Nephron progenitor cell (in vitro differentiated cells): ENCODE results near the gene TRIM41.

Experiments used
- DNase-seq: peaks from one replicate; pipeline ENCODE4 v3.0.0; 2021
- H3K27ac Mint-ChIP-seq: 2 replicates; pipeline ENCODE4 v1.8.0; 2021; ENCODE audit warnings: mild to moderate bottlenecking, moderate library complexity, mixed read lengths
- H3K27me3 Mint-ChIP-seq: 2 replicates; pipeline ENCODE4 v1.8.0; 2021; ENCODE audit warnings: mild to moderate bottlenecking, low read depth, mixed read lengths; ENCODE audit not compliant: poor library complexity
- H3K36me3 Mint-ChIP-seq: 2 replicates; pipeline ENCODE4 v1.8.0; 2021; ENCODE audit warnings: low read depth, mixed read lengths
- H3K4me1 Mint-ChIP-seq: 2 replicates; pipeline ENCODE4 v1.8.0; 2021; ENCODE audit warnings: mixed read lengths
- H3K4me3 Mint-ChIP-seq: 2 replicates; pipeline ENCODE4 v1.8.0; 2021; ENCODE audit warnings: mild to moderate bottlenecking, moderate library complexity, mixed read lengths
- H3K9me3 Mint-ChIP-seq: 2 replicates; pipeline ENCODE4 v1.8.0; 2021; ENCODE audit warnings: mild to moderate bottlenecking, moderate library complexity, mixed read lengths
- TF ChIP-seq, protein P1 (sequence below): fragments of 200-600 bp; sonication (generic); IDR thresholded peaks from 2 replicates; pipeline ENCODE4 v1.5.0; 2021; ENCODE audit warnings: antibody characterized with exemption

TRIM41 gene

DNA sequence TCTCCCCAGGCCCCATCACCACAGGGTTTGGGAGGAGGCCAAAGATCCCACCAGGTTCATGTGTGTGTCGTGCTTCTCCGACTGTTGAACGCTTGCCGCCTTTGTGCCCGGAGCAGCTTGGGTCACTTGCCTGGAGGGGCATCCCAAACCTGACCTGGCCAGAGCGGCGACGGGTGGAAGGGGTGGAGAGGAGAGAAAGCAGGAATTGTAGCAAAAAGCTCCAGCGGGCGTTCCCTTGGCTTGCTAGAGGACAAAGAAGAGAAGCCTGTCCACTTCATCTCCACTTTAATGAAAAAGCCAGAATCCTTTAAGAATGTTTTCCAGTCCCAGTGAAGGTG lies 2.9 kb upstream of the TRIM41 start:
- TF ChIP-seq, protein P1, sequence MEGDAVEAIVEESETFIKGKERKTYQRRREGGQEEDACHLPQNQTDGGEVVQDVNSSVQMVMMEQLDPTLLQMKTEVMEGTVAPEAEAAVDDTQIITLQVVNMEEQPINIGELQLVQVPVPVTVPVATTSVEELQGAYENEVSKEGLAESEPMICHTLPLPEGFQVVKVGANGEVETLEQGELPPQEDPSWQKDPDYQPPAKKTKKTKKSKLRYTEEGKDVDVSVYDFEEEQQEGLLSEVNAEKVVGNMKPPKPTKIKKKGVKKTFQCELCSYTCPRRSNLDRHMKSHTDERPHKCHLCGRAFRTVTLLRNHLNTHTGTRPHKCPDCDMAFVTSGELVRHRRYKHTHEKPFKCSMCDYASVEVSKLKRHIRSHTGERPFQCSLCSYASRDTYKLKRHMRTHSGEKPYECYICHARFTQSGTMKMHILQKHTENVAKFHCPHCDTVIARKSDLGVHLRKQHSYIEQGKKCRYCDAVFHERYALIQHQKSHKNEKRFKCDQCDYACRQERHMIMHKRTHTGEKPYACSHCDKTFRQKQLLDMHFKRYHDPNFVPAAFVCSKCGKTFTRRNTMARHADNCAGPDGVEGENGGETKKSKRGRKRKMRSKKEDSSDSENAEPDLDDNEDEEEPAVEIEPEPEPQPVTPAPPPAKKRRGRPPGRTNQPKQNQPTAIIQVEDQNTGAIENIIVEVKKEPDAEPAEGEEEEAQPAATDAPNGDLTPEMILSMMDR: no peak
- peaks cover 5% of the 10 kb centered on the region for H3K36me3 Mint-ChIP-seq
- no peak for DNase-seq
- H3K4me3 Mint-ChIP-seq: peak overlapping the region; percentile 72
- no peak overlapping the region for H3K27ac Mint-ChIP-seq
- H3K4me1 Mint-ChIP-seq: peaks cover 28% of the 10 kb centered on the region
- peaks cover 6% of the 10 kb centered on the region for H3K9me3 Mint-ChIP-seq
- H3K27me3 Mint-ChIP-seq: peaks cover 42% of the 10 kb centered on the region

DNA sequence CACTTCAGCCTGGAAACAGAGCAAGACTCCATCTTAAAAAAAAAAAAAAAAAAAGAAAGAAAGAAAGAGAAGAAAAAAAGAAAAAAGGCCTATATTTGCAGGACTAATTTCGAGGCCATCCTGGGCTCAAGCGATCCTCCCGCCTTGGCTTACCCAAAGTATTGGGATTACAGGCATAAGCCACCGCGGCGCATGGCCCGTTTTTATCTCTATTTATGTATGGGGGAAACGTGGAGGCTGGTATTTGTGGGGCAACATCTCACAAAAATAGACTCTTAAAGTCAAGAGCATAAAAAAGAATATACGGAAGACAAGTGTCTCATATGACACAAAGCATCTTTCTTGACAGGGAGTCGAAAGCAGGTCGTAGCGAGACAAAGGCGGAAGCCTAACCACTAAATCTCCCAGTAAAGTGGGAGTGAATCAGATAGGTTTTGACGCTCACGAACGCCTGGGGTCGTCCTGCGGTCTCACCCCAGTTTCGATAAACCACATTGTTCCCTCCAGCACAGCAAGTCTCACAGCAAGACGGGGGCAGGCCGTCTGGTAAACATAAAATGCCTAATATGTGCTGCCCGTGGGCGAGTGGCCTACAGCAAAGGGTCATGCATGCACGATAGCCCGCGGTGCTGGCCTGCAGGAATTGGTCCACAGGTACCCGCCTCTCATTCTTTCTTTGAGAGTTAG lies 1.8 kb upstream of the TRIM41 start:
- peaks cover 33% of the 10 kb centered on the region for H3K4me1 Mint-ChIP-seq
- peaks cover 6% of the 10 kb centered on the region for H3K9me3 Mint-ChIP-seq
- H3K27ac Mint-ChIP-seq: no peak overlapping the region
- peaks cover 5% of the 10 kb centered on the region for H3K36me3 Mint-ChIP-seq
- DNase-seq: no peak
- H3K4me3 Mint-ChIP-seq: peak overlapping the region; percentile 98
- TF ChIP-seq, protein P1: no peak
- H3K27me3 Mint-ChIP-seq: peaks cover 37% of the 10 kb centered on the region

DNA sequence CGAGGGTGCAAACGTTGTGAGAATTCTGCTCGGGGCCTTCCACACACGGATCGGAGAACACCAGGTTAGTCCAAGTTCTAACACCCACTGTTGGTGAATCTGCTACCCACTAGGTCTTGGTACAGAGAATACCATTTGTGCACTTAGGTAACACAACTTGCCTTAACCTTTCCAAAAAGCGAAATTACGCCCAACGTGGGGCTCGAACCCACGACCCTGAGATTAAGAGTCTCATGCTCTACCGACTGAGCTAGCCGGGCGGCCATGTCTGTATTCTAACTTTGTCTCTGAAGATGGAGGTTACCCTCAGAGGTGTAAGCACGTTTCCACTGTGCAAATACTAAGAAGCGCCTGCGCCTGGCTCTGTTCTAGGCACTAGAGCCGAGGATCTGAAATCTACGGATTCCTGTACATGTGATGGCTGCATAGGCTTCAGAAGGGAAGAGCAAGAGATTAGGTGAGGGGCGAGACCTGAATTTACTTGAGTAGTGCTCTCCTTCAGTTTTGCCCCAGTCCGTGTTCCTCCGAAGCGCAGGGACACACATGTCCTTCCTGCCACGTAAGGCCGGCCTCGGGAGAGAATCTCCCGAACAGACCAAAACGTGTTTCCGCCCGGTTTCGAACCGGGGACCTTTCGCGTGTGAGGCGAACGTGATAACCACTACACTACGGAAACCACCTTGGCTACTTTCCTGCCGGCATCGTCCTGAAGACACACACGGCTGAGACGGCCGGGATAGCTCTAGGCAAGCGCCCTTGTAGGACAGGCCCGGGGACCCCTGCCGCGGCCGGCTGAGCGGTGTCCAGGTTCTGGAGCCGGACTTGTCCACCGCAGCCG lies 1.1 kb upstream of the TRIM41 start:
- Mint-ChIP-seq H3K4me1 (peaks cover 30% of the 10 kb centered on the region), H3K36me3 (peaks cover 5% of the 10 kb centered on the region), H3K27me3 (peaks cover 30% of the 10 kb centered on the region), H3K4me3 (peak overlapping the region; percentile 98), H3K27ac (peak overlapping the region; percentile 96), H3K9me3 (peaks cover 6% of the 10 kb centered on the region)
- peak; percentile 97 for DNase-seq
- TF ChIP-seq, protein P1: no peak

DNA sequence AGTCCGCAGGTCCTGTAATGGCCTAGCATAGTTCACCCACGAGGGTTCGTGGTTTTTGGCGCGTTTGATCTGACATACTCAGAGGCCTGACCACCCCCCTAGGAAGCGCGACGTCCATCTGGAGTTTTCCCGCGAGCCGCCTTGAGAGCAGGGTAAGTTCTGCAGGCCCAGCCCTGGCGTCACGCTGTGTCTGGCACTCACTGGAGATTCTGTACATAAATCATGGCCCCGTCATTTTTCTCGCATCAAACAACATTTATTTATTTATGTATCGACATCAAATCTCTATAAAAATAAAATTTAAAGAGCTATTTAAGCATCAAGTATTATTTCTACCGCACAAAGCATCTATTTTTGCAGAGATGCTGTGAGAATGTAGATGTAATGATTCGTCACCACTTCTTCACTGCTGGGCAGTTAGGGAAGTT lies 437 bp upstream of the TRIM41 start:
- Mint-ChIP-seq H3K9me3 (peaks cover 6% of the 10 kb centered on the region), H3K4me3 (peak overlapping the region; percentile 98), H3K4me1 (peaks cover 25% of the 10 kb centered on the region), H3K36me3 (peaks cover 5% of the 10 kb centered on the region), H3K27ac (peak overlapping the region; percentile 96), H3K27me3 (peaks cover 25% of the 10 kb centered on the region)
- DNase-seq: no peak
- TF ChIP-seq, protein P1: no peak

DNA sequence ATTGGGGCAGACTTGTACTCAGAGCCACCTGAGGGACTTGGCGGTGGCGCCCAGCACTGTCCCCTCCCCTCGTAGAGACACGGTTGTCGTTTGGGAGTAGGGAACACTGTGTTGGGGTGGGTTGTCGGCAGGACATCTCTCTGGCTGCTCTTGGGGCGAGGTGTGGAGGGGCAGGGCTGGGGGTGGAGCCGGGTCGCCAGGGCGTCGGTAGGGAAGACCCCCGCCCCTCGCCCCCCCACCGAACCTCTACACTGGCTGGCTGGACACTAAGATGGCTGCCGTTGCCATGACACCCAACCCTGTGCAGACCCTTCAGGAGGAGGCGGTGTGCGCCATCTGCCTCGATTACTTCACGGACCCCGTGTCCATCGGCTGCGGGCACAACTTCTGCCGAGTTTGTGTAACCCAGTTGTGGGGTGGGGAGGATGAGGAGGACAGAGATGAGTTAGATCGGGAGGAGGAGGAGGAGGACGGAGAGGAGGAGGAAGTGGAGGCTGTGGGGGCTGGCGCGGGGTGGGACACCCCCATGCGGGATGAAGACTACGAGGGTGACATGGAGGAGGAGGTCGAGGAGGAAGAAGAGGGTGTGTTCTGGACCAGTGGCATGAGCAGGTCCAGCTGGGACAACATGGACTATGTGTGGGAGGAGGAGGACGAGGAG lies 778 bp downstream of the TRIM41 start:
- peaks cover 6% of the 10 kb centered on the region for H3K9me3 Mint-ChIP-seq
- peak overlapping the region; percentile 98 for H3K27ac Mint-ChIP-seq
- DNase-seq: peak; percentile 87
- TF ChIP-seq, protein P1: no peak
- peaks cover 22% of the 10 kb centered on the region for H3K4me1 Mint-ChIP-seq
- peaks cover 5% of the 10 kb centered on the region for H3K36me3 Mint-ChIP-seq
- peaks cover 17% of the 10 kb centered on the region for H3K27me3 Mint-ChIP-seq
- peak overlapping the region; percentile 98 for H3K4me3 Mint-ChIP-seq
